ENCODE measurements around the gene TNFRSF19.
A peak's percentile ranks its signal among the peaks of the same experiment; 100 is the strongest.
"Not testable (repeated sequence)": the region's sequence is repeated elsewhere in the genome, so short reads cannot be mapped to it uniquely, and the experiment has no call there.

The TNFRSF19 gene, protein sequence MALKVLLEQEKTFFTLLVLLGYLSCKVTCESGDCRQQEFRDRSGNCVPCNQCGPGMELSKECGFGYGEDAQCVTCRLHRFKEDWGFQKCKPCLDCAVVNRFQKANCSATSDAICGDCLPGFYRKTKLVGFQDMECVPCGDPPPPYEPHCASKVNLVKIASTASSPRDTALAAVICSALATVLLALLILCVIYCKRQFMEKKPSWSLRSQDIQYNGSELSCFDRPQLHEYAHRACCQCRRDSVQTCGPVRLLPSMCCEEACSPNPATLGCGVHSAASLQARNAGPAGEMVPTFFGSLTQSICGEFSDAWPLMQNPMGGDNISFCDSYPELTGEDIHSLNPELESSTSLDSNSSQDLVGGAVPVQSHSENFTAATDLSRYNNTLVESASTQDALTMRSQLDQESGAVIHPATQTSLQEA

GRCh38 chr13:23570099-23570920 lies at the start of gene TNFRSF19:
Gene TNFRSF19, plus strand, starts transcription at chr13:23570412. Its CDS starts 19,772 bp downstream, at chr13:23590184.
- peak; percentile 77 for DNase-seq

DNA sequence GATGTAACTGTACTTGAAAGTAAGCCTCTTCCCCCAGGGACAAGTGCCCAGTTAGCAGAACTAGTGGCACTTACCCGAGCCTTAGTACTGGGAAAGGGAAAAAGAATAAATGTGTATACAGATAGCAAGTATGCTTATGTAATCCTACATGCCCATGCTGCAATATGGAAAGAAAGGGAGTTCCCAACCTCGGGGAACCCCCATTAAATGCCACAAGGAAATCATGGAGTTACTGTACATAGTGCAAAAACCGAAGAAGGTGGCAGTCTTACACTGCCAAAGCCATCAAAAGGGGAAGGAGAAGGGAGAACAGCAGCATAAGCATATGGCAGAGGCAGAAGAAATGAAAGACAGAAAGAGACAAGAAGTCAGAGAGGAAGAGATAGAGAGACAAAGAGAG lies 40.3 kb upstream of the TNFRSF19 start:
- DNase-seq, result not testable (repeated sequence)

GRCh38 chr13:23531446-23531845 lies 38.8 kb upstream of the TNFRSF19 start:
- no peak for DNase-seq

GRCh38 chr13:23534090-23534489 lies 36.1 kb upstream of the TNFRSF19 start:
- no peak for DNase-seq

- no peak for DNase-seq
These were observed 28.9 kb upstream of the TNFRSF19 start for GRCh38 chr13:23541221-23541824.

DNA sequence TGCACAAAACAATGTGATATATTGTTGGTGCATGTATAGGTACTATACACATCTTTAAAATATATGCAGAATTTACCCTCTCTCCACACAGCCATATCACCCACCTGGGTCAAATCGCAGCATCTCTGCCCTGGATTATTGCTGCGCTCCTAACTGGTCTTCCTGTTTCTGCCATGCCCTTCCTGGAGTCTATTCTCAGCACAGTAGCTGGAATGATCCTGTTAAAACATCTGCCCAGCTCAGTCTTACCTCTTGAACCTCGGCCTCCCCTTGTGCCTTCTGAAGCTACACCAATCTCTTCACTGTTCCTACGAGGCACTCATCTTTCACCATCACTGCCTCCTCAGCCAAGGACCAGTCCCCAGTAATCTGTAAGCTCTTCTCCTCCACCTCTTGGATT lies 25.5 kb upstream of the TNFRSF19 start:
- DNase-seq, result no peak

DNA sequence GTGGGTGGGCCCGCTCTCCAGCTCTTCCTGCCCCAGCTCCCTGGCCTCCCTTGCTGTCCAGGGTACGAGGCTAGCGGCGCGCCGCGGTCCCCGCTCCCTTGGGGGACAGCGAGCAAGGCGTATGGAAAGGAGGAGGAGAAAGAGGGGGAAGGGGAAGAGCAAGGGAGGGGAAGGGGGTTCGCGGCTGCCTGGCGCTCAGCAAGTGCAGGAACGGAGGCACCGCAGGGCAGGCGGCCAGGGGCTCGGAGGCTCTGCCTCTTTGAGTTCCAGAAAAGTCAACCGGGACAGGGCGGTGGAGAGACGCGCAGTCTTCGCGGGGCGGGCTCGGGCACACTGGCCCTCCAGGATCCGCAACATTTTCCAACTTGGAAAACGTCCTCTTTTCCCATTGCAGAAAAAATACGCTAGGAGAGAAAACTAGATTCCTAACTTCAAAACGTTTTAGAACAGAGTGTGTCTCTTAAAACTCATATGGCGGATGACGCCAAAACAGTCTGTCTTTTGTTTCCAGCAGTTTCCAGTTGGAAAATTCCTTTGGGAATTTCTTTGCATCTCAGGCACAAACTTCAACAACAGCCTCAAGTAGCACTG lies 23.1 kb upstream of the TNFRSF19 start:
- peak; percentile 32 for DNase-seq

DNA sequence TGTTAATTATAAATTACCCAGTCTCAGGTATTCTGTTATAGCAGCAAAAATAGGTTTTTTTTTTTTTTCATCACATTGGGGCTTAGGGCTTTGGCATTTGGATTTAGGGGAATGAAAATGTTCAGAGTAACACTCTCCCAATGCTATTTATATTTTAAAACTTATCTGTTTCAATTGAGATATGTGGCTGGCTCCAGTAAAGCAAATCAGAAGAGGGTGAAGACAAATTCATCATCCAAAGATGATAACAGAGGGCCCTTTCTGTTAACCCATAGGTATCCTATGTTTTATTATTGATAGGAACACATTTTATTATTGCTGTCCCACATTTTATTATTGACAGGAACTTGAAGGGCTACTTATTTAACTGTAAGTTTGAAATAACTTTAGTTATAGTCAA lies 20.5 kb upstream of the TNFRSF19 start:
- no peak for DNase-seq

GRCh38 chr13:23550163-23550562 lies 20.0 kb upstream of the TNFRSF19 start:
- no peak for DNase-seq

DNA sequence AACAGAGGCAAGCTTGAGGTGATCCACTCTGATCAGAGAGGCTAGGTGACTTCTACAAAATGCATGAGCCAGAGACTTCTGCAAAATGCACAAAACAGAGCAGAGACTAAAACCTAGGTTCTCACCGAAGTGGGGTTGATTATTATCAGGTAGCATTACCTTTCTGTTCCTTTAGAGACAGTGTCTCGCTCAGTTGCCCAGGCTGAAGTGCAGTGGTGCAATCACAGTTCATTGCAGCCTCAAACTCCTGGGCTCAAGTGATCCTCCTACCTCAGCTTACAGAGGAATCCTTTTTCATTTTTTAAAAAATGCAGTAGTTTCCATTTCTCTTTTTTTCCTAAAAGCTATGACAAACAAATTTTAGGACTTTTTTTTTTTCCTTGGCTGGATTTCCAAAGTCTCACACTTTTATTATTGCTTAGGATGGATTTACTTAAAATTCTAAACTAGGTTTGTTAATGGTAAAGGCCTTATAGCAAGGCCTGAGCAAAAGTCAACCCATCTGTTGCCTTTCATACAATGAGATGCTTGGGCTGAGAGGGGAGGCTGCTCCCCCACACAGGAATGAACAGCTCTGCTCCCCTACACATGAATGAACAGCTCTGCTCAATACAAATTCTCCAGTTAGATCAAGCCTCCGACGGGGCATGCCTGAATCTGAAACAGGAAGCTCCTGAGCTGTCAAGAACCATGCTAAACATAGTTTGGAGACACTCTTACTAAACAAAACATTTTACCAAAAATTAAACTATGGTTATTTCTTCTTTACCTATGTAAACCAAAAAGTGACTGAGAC lies 18.8 kb upstream of the TNFRSF19 start:
- no peak for DNase-seq

DNA sequence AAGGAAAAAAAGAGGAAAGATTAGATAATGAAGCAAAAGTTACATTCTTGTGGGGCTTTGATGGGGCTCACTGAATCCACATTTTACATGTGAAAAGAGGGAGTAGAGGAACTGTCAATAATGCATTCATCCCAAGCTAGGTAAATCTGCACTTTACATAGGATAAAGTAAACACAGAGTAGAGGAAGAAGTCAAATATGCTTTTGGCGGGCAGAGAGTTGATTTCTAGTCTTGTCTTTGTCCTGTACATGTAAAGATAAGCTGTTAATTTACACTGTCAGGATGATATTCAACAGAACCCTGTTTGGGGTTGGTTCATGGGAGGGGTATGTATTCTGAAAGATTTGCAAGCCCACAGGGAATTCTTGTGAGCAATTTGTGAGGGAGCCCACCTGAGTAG lies 18.0 kb upstream of the TNFRSF19 start:
- no peak for DNase-seq

GRCh38 chr13:23552661-23553060 lies 17.6 kb upstream of the TNFRSF19 start:
- no peak for DNase-seq

- peak; percentile 15 for DNase-seq
These were observed 16.2 kb upstream of the TNFRSF19 start for GRCh38 chr13:23554000-23554399.

DNA sequence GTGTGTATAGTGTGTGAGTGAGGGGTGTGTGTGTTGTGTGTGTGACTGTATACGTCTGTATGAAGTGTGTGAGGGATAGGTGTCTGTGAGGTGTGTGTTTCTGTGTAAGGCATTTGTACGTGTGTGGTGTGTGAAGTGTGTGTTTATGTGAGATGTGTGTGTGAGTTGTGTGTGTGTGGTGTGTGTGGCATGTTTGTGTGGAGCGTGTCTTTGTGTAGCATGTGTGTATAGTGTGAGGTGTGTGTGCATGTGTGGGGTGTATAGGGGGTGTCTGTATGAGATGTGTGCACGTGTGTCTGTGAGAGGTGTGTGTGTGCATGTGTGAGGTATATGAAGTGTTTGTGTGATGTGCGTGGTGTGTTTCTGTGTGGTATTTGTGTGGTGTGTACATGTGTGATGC lies 13.2 kb upstream of the TNFRSF19 start:
- DNase-seq, result no peak

DNA sequence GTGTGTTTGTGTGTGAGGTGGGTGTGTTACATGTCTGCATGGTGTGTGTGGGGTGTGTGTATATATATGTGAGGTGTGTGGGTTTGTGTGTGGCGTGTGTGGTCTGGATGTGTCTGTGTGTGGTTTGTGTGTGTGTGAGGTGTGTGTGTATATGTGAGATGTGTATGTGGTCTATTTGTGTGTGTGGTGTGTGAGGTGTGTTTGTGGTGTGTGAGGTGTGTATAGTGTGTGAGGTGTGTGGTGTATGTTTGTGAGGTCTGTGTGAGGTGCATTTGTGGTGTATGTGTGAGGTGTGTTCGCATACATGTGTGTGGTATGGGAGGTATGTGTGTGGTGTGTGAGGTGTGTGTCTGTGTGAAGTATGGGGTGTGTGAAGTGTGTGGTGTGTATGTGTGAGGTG lies 12.5 kb upstream of the TNFRSF19 start:
- no peak for DNase-seq

- DNase-seq, result peak; percentile 78
These were observed 11.3 kb upstream of the TNFRSF19 start for GRCh38 chr13:23558675-23559536.

GRCh38 chr13:23560571-23561089 lies 9.6 kb upstream of the TNFRSF19 start:
- DNase-seq, result no peak

GRCh38 chr13:23561261-23561660 lies 9.0 kb upstream of the TNFRSF19 start:
- no peak for DNase-seq

DNA sequence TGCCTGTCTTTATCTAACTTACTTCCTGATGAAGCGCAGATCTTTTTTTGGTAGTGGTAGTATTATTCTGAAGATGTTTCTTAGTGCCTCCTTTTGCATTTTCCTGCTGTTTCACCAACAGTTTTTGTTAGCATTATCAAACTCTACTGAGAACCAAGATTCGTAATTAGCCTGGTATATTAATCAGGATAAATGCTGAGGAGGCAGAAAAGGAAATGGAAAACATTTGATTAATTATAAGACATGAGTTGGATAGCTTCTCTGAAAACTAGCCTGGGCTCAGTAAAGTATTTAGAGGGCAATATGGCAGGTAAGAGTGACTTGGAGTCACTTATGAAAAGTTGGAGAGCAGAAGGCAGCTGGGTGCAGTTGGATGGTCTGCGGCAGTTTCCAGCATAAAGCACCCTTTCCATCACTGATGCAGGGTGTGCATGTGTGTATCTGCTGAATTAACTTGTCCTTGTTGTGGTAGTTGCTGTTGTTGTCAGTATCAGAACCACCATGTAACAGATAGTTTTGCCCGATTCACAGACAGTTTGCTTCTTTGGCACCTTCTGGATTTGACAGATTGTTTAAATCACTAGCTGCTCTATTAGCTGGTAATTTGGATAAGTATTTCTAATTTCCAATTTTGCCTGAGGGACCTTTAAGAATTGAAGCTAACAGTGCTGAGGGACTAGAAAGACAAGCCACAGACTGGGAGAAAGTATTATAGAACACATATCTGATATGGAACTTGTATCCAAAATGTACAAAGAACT lies 6.9 kb upstream of the TNFRSF19 start:
- no peak for DNase-seq

DNA sequence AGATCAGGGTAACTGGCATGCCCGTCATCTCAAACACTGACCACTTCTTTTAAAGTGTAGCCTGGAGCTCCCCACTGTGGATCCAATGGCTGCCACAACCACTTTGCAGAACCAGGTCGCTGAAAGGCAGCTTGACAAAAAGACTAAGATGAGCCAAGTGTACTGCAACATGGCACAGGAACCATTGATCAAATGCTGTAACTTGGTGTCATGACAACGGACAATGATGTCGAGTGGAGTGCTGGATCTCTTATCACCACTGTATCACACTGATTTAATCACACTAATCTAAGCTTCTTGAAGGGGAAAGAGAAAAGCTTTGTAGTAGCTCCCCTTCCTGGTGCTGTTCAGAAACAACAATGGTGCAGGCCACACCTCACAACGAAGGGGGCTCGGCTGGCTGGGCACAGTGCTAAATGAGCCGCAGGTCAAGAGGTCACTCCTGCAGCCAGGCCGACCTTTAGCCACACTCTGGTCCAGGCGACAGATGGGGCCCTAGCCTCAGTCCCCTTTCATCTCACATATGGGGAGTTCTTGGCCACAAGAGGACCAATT lies 2.2 kb upstream of the TNFRSF19 start:
- no peak for DNase-seq
